Measurements from ENCODE around the gene PTBP1. TPM values are rescaled to one million over a fixed set of nuclear protein-coding genes. Genes with fewer than 3 reads are reported as not detected.
A peak's percentile ranks its signal among the peaks of the same experiment; 100 is the strongest.

The PTBP1 gene
- total and polyA plus RNA-seq, 4 donors = 51.3 to 152 (median 114) TPM

- H3K4me3 ChIP-seq (ENCODE audit: low read depth, low read length) = no peak overlapping the region
- peak in 1 of 6 donors; percentile 53 for DNase-seq (ENCODE audit: low read depth in 4 of 6, low spot score in 6 of 6)
- no peaks in the 10 kb centered on the region for H3K9me3 ChIP-seq (ENCODE audit: control insufficient read depth, insufficient read depth, low read length)
- H3K27ac ChIP-seq (ENCODE audit: low read depth, low read length) = peak overlapping the region; percentile 40
- WGBS (ENCODE audit: insufficient coverage) = 52% methylated on average over 15 of the region's 23 CpGs
- peaks cover 58% of the 10 kb centered on the region for H3K4me1 ChIP-seq (ENCODE audit: control insufficient read depth, insufficient read depth, low read length)
- no peaks in the 10 kb centered on the region for H3K27me3 ChIP-seq (ENCODE audit: control insufficient read depth, insufficient read depth, low read length)
- H3K36me3 ChIP-seq (ENCODE audit: control insufficient read depth, insufficient read depth, low read length) = peaks cover 90% of the 10 kb centered on the region
Observed at GRCh38 chr19:801861-802497, 4.7 kb downstream of the PTBP1 start.

DNA sequence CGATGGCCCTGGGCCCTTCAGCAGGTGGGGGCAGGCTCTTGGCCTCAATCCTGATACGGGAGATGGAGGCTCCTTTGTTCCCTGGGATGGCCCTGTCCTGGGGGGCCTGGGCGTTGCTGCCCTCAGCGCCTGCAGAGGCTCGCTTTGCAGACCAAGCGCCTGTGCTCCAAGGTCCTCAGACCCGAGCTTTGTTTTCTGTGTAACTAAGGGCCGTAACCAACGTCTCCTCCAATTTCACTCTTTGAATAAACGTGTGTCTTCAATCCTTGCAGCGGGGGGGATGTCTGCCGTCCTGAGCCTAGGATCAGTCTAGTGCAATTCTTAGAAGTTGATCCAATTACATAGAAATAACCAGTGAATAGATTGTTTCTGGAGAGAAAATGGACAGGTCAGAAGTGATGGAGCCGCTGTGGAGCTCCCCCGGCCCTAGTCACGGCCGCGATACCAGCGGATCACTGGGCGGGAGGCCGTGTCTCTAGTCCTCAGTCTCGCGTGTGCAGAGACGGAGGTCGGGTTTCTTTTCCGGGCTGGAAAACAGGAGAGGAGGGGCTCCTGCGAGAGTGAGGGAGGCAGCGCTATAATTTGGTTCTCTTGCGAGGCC is 5.3 kb downstream of the PTBP1 start:
- Histone ChIP-seq H3K36me3 (ENCODE audit: control insufficient read depth, insufficient read depth, low read length) (peaks cover 96% of the 10 kb centered on the region), H3K9me3 (ENCODE audit: control insufficient read depth, insufficient read depth, low read length) (no peaks in the 10 kb centered on the region), H3K4me1 (ENCODE audit: control insufficient read depth, insufficient read depth, low read length) (peaks cover 58% of the 10 kb centered on the region), H3K4me3 (ENCODE audit: low read depth, low read length) (no peak overlapping the region), H3K27me3 (ENCODE audit: control insufficient read depth, insufficient read depth, low read length) (no peaks in the 10 kb centered on the region), H3K27ac (ENCODE audit: low read depth, low read length) (peak overlapping the region; percentile 47)
- peak in 1 of 6 donors; percentile 51 for DNase-seq (ENCODE audit: low read depth in 4 of 6, low spot score in 6 of 6)
- WGBS (ENCODE audit: insufficient coverage) = 45% methylated on average over 22 of the region's 28 CpGs

GRCh38 chr19:803099-803561 is 5.9 kb downstream of the PTBP1 start:
- Histone ChIP-seq H3K27me3 (ENCODE audit: control insufficient read depth, insufficient read depth, low read length) (no peaks in the 10 kb centered on the region), H3K27ac (ENCODE audit: low read depth, low read length) (peak overlapping the region; percentile 47), H3K9me3 (ENCODE audit: control insufficient read depth, insufficient read depth, low read length) (no peaks in the 10 kb centered on the region), H3K4me1 (ENCODE audit: control insufficient read depth, insufficient read depth, low read length) (peaks cover 58% of the 10 kb centered on the region), H3K36me3 (ENCODE audit: control insufficient read depth, insufficient read depth, low read length) (peaks cover 100% of the 10 kb centered on the region), H3K4me3 (ENCODE audit: low read depth, low read length) (no peak overlapping the region)
- 75% methylated on average over 15 of the region's 17 CpGs for WGBS (ENCODE audit: insufficient coverage)
- no peak for DNase-seq (ENCODE audit: low read depth in 4 of 6, low spot score in 6 of 6)

- Histone ChIP-seq H3K36me3 (ENCODE audit: control insufficient read depth, insufficient read depth, low read length) (peaks cover 100% of the 10 kb centered on the region), H3K4me1 (ENCODE audit: control insufficient read depth, insufficient read depth, low read length) (peaks cover 51% of the 10 kb centered on the region), H3K27me3 (ENCODE audit: control insufficient read depth, insufficient read depth, low read length) (no peaks in the 10 kb centered on the region), H3K4me3 (ENCODE audit: low read depth, low read length) (no peak overlapping the region), H3K9me3 (ENCODE audit: control insufficient read depth, insufficient read depth, low read length) (no peaks in the 10 kb centered on the region), H3K27ac (ENCODE audit: low read depth, low read length) (no peak overlapping the region)
- whole genome bisulfite sequencing (ENCODE audit: insufficient coverage) = 90% methylated on average over 30 of the region's 31 CpGs
- DNase-seq (ENCODE audit: low read depth in 4 of 6, low spot score in 6 of 6) = no peak
Observed at GRCh38 chr19:803686-804418, 6.6 kb downstream of the PTBP1 start.

- WGBS (ENCODE audit: insufficient coverage) = 94% methylated on average over 53 of the region's 53 CpGs
- no peaks in the 10 kb centered on the region for H3K27me3 ChIP-seq (ENCODE audit: control insufficient read depth, insufficient read depth, low read length)
- peaks cover 43% of the 10 kb centered on the region for H3K4me1 ChIP-seq (ENCODE audit: control insufficient read depth, insufficient read depth, low read length)
- H3K36me3 ChIP-seq (ENCODE audit: control insufficient read depth, insufficient read depth, low read length) = peaks cover 100% of the 10 kb centered on the region
- no peak overlapping the region for H3K4me3 ChIP-seq (ENCODE audit: low read depth, low read length)
- no peak overlapping the region for H3K27ac ChIP-seq (ENCODE audit: low read depth, low read length)
- no peak for DNase-seq (ENCODE audit: low read depth in 4 of 6, low spot score in 6 of 6)
- H3K9me3 ChIP-seq (ENCODE audit: control insufficient read depth, insufficient read depth, low read length) = no peaks in the 10 kb centered on the region
Observed at GRCh38 chr19:804419-805165, 7.3 kb downstream of the PTBP1 start.

GRCh38 chr19:805166-805551 is 7.9 kb downstream of the PTBP1 start:
- H3K4me1 ChIP-seq (ENCODE audit: control insufficient read depth, insufficient read depth, low read length) = peaks cover 38% of the 10 kb centered on the region

GRCh38 chr19:805600-806550 is 8.6 kb downstream of the PTBP1 start:
- DNase-seq (ENCODE audit: low read depth in 4 of 6, low spot score in 6 of 6) = no peak
- peaks cover 100% of the 10 kb centered on the region for H3K36me3 ChIP-seq (ENCODE audit: control insufficient read depth, insufficient read depth, low read length)
- H3K27me3 ChIP-seq (ENCODE audit: control insufficient read depth, insufficient read depth, low read length) = no peaks in the 10 kb centered on the region
- H3K4me3 ChIP-seq (ENCODE audit: low read depth, low read length) = no peak overlapping the region
- no peaks in the 10 kb centered on the region for H3K9me3 ChIP-seq (ENCODE audit: control insufficient read depth, insufficient read depth, low read length)
- H3K4me1 ChIP-seq (ENCODE audit: control insufficient read depth, insufficient read depth, low read length) = peaks cover 30% of the 10 kb centered on the region
- WGBS (ENCODE audit: insufficient coverage) = 87% methylated on average over 93 of the region's 93 CpGs
- no peak overlapping the region for H3K27ac ChIP-seq (ENCODE audit: low read depth, low read length)

More at GRCh38 chr19:805166-805551, 7.9 kb downstream of the PTBP1 start:
- H3K4me3 ChIP-seq (ENCODE audit: low read depth, low read length) = no peak overlapping the region
- peaks cover 100% of the 10 kb centered on the region for H3K36me3 ChIP-seq (ENCODE audit: control insufficient read depth, insufficient read depth, low read length)
- no peak for DNase-seq (ENCODE audit: low read depth in 4 of 6, low spot score in 6 of 6)
- H3K27ac ChIP-seq (ENCODE audit: low read depth, low read length) = no peak overlapping the region
- 96% methylated on average over 32 of the region's 33 CpGs for WGBS (ENCODE audit: insufficient coverage)
- no peaks in the 10 kb centered on the region for H3K9me3 ChIP-seq (ENCODE audit: control insufficient read depth, insufficient read depth, low read length)
- no peaks in the 10 kb centered on the region for H3K27me3 ChIP-seq (ENCODE audit: control insufficient read depth, insufficient read depth, low read length)

- Histone ChIP-seq H3K27me3 (ENCODE audit: control insufficient read depth, insufficient read depth, low read length) (no peaks in the 10 kb centered on the region), H3K27ac (ENCODE audit: low read depth, low read length) (no peak overlapping the region), H3K4me3 (ENCODE audit: low read depth, low read length) (no peak overlapping the region), H3K9me3 (ENCODE audit: control insufficient read depth, insufficient read depth, low read length) (no peaks in the 10 kb centered on the region), H3K4me1 (ENCODE audit: control insufficient read depth, insufficient read depth, low read length) (peaks cover 20% of the 10 kb centered on the region), H3K36me3 (ENCODE audit: control insufficient read depth, insufficient read depth, low read length) (peaks cover 100% of the 10 kb centered on the region)
- no peak for DNase-seq (ENCODE audit: low read depth in 4 of 6, low spot score in 6 of 6)
- 75% methylated on average over 27 of the region's 34 CpGs for WGBS (ENCODE audit: insufficient coverage)
Observed at GRCh38 chr19:806815-807421, 9.7 kb downstream of the PTBP1 start.
